ENCODE results near the gene PIEZO1. TPM values are rescaled to one million over a fixed set of nuclear protein-coding genes. Genes with fewer than 3 reads are reported as not detected.
"Not testable (repeated sequence)": the region's sequence is repeated elsewhere in the genome, so short reads cannot be mapped to it uniquely, and the experiment has no call there.

Gene PIEZO1, protein sequence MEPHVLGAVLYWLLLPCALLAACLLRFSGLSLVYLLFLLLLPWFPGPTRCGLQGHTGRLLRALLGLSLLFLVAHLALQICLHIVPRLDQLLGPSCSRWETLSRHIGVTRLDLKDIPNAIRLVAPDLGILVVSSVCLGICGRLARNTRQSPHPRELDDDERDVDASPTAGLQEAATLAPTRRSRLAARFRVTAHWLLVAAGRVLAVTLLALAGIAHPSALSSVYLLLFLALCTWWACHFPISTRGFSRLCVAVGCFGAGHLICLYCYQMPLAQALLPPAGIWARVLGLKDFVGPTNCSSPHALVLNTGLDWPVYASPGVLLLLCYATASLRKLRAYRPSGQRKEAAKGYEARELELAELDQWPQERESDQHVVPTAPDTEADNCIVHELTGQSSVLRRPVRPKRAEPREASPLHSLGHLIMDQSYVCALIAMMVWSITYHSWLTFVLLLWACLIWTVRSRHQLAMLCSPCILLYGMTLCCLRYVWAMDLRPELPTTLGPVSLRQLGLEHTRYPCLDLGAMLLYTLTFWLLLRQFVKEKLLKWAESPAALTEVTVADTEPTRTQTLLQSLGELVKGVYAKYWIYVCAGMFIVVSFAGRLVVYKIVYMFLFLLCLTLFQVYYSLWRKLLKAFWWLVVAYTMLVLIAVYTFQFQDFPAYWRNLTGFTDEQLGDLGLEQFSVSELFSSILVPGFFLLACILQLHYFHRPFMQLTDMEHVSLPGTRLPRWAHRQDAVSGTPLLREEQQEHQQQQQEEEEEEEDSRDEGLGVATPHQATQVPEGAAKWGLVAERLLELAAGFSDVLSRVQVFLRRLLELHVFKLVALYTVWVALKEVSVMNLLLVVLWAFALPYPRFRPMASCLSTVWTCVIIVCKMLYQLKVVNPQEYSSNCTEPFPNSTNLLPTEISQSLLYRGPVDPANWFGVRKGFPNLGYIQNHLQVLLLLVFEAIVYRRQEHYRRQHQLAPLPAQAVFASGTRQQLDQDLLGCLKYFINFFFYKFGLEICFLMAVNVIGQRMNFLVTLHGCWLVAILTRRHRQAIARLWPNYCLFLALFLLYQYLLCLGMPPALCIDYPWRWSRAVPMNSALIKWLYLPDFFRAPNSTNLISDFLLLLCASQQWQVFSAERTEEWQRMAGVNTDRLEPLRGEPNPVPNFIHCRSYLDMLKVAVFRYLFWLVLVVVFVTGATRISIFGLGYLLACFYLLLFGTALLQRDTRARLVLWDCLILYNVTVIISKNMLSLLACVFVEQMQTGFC (N-terminal part only)
- 60.0 and 86.8 TPM in 2 replicates for total RNA-seq (2014; rRNA removed; shearing (Covaris generic))

DNA sequence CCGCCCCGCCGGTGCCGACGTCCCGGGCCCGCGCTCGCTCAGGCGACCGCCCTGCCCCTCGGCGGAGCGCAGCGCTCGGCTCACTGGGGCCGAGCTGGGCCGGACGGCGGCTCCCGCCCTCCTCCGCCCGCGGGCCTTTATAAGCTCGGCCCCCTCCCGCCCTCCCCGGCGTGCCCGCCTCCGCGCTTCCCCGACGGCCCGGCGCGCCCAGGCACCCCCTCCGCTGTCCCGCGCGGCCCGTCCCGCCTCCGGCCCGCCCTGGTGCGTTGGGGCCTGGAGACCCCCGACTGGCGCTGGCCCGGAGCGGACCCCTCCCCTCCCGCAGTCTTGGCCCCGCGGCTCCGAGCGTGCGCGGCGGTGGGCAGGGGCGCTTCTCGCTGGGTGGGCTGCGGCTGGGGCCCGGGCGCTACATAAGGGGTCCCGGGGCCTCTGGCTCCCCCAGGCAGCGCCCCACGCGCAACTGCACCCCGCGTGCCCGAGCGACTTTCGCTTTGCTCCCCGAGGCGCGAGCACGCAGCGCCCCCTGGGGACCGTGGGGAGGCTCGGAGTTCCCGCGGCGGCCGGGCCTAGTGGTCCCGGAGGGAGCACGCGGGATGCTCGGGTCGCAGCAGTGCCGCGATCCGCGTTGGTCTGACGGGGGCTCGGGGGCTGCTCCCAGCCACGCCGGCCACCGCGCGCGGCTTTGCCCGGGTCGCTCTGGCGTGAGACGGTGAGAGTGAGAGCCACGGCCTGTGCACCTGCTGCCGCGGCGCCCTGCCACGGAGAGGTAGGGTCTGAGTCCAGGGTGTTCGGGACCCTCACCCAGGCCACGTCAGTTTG is at the start of gene PIEZO1:
Gene PIEZO1, minus strand, starts transcription at position 115 of the 819 bp plus-strand sequence. CDS start 256 bp downstream, outside the sequence.
- H3K36me3 ChIP-seq (replicated peaks; ENCODE audit: control insufficient read depth, insufficient read depth, low read length), result no peaks in the 10 kb centered on the region
- peak; percentile 90 for DNase-seq
- H3K27me3 ChIP-seq (ENCODE audit: control insufficient read depth, insufficient read depth, low read length), result peaks cover 4% of the 10 kb centered on the region
- peak within 1 kb of the TSS; percentile 56 for H3K4me3 ChIP-seq (ENCODE audit: insufficient read depth, low read depth, low read length)

DNA sequence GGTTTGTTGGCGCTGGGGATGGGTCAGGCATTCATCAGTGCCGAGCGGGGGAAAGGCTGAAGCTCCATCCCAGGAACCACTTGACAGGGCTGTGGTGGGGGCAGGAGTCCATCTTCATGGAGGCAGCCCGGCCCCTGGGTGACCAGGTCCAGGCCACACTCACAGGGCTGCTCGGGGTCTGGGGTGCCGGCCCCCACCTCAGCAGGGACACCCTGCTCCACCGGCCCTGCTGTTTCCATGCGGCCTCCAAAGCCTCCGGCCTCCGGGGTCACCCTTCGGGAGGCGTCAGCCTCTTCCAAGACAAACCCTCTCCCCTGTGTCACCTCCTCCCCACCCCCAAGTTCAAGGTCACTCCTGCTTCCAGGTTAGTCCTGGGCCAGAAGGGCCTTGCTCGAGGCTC is 49.6 kb upstream of the PIEZO1 start:
- H3K4me3 ChIP-seq (ENCODE audit: insufficient read depth, low read depth, low read length), result no peak overlapping the region
- no peaks in the 10 kb centered on the region for H3K27me3 ChIP-seq (ENCODE audit: control insufficient read depth, insufficient read depth, low read length)
- H3K36me3 ChIP-seq (replicated peaks; ENCODE audit: control insufficient read depth, insufficient read depth, low read length), result no peaks in the 10 kb centered on the region
- DNase-seq, result no peak

- no peak overlapping the region for H3K4me3 ChIP-seq (ENCODE audit: insufficient read depth, low read depth, low read length)
- no peak for DNase-seq
- H3K27me3 ChIP-seq (ENCODE audit: control insufficient read depth, insufficient read depth, low read length), result no peaks in the 10 kb centered on the region
- H3K36me3 ChIP-seq (replicated peaks; ENCODE audit: control insufficient read depth, insufficient read depth, low read length), result no peaks in the 10 kb centered on the region
Measured at GRCh38 chr16:88833086-88833485, 48.1 kb upstream of the PIEZO1 start.

DNA sequence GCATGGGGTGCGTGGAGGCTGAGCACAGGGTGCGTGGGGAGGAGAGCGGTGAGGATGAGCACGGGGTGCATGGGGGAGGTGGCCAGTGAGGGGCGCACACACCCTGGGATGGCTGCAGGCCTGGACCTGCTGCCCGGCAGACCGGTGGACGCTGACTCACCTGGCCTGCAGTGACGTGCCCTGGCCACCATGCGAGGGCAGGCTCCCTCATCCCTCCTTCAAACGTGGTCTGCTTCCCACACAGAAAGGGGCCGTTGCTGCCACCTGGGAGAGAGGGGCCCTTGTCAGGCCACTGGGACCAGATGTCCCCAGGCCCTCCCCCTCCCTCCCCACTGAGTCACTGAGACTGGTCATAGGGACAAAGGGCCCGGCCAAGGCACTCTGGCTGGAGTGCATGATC is 46.8 kb upstream of the PIEZO1 start:
- no peak overlapping the region for H3K4me3 ChIP-seq (ENCODE audit: insufficient read depth, low read depth, low read length)
- no peaks in the 10 kb centered on the region for H3K36me3 ChIP-seq (replicated peaks; ENCODE audit: control insufficient read depth, insufficient read depth, low read length)
- no peaks in the 10 kb centered on the region for H3K27me3 ChIP-seq (ENCODE audit: control insufficient read depth, insufficient read depth, low read length)
- peak; percentile 82 for DNase-seq

DNA sequence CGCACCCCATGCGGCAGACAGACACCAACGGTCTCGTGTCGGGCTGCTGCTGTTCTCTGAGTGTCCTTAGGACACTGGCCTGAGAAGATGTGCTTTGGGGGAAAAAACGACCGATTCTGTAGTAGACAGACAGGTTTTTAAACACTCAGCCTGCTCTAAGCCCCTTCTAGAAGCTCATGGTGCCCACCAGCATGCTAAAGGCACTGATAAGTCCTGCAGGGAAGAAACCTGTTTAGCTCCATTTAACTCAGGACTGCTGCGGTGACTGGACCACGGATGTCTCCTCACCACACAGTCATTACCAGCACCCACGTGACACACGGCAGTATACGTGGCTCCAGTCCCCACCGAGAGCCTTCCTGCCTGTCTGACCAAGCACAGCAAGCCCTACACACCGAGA is 45.8 kb upstream of the PIEZO1 start:
- no peak for DNase-seq
- no peak overlapping the region for H3K4me3 ChIP-seq (ENCODE audit: insufficient read depth, low read depth, low read length)
- H3K27me3 ChIP-seq (ENCODE audit: control insufficient read depth, insufficient read depth, low read length), result no peaks in the 10 kb centered on the region
- no peaks in the 10 kb centered on the region for H3K36me3 ChIP-seq (replicated peaks; ENCODE audit: control insufficient read depth, insufficient read depth, low read length)

DNA sequence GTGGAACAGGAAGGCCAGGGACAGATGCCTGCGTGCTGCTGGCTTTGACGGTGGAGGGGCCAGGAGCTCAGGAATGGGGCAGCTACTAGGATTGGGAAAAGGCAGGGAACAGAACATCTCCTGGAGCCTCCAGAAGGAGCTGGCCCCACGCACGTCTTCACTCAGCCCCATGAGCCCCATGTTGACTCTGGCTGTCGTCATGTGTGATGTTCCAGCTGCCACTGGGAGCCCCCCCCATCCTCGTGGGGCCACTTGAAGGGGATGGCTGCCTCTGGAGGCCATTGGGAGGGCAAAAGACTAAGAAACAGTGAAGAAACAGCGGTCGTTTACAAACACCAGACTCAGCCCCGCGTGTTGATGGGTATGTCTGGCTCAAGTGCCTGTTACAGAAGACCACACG is 45.2 kb upstream of the PIEZO1 start:
- Histone ChIP-seq H3K27me3 (ENCODE audit: control insufficient read depth, insufficient read depth, low read length) (no peaks in the 10 kb centered on the region), H3K4me3 (ENCODE audit: insufficient read depth, low read depth, low read length) (no peak overlapping the region), H3K36me3 (replicated peaks; ENCODE audit: control insufficient read depth, insufficient read depth, low read length) (no peaks in the 10 kb centered on the region)
- DNase-seq, result no peak

DNA sequence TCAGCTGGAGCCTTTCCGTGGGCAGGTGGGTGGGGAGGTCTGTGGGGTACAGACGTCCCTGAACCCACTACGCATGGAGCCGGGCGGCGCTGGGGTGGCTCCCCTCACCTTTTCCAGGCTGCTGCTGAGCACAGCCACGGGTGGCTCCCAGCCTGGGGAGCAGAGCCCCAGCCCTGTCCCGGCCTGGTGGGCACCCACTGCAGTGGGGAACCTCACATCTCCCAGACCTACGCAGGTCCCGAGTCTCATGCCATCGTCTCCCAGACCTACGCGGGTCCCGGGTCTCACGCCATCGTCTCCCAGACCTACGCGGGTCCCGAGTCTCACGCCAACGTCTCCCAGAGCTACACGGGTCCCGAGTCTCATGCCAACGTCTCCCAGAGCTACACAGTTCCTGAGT is 43.7 kb upstream of the PIEZO1 start:
- Histone ChIP-seq H3K36me3 (replicated peaks; ENCODE audit: control insufficient read depth, insufficient read depth, low read length) (no peaks in the 10 kb centered on the region), H3K27me3 (ENCODE audit: control insufficient read depth, insufficient read depth, low read length) (no peaks in the 10 kb centered on the region), H3K4me3 (ENCODE audit: insufficient read depth, low read depth, low read length) (no peak overlapping the region)
- no peak for DNase-seq

GRCh38 chr16:88827727-88828126 is 42.7 kb upstream of the PIEZO1 start:
- Histone ChIP-seq H3K4me3 (ENCODE audit: insufficient read depth, low read depth, low read length) (no peak overlapping the region), H3K36me3 (replicated peaks; ENCODE audit: control insufficient read depth, insufficient read depth, low read length) (no peaks in the 10 kb centered on the region), H3K27me3 (ENCODE audit: control insufficient read depth, insufficient read depth, low read length) (no peaks in the 10 kb centered on the region)
- no peak for DNase-seq

DNA sequence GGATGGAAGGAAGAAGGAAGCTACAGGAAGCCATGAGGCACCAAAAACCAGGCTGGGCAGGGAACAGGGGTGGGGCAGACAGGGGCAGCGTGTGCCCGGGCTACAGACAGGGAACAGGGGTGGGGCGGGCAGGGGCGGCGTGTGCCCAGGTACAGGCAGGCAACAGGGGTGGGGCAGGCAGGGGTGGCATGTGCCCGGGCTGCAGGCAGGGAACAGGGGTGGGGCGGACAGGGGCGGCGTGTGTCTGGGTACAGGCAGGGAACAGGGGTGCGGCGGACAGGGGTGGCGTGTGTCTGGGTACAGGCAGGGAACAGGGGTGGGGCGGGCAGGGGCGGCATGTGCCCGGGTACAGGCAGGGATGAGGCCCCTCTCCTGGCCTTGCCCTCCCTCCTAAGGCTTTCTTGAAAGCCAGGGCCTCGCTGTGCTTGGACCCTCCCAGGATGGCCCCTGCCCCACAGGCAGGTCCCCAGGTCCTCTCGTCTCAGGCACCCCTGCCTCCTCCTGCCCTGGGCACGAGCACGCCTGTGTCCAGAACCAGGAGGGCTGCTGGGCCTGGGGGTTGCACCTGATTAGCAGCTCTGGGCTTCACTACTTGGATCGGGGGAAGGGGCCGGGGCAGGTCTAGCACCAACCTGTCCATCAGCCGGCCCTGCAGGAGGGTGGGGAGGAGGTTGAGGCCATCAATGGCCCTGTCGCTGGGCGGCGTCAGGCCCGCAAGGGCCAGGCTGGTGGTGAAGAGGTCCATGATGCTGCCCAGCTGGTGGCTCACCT is 41.2 kb upstream of the PIEZO1 start:
- Histone ChIP-seq H3K27me3 (ENCODE audit: control insufficient read depth, insufficient read depth, low read length) (no peaks in the 10 kb centered on the region), H3K36me3 (replicated peaks; ENCODE audit: control insufficient read depth, insufficient read depth, low read length) (no peaks in the 10 kb centered on the region), H3K4me3 (ENCODE audit: insufficient read depth, low read depth, low read length) (no peak overlapping the region)
- no peak for DNase-seq

- Histone ChIP-seq H3K36me3 (replicated peaks; ENCODE audit: control insufficient read depth, insufficient read depth, low read length) (no peaks in the 10 kb centered on the region), H3K4me3 (ENCODE audit: insufficient read depth, low read depth, low read length) (no peak overlapping the region), H3K27me3 (ENCODE audit: control insufficient read depth, insufficient read depth, low read length) (no peaks in the 10 kb centered on the region)
- DNase-seq, result no peak
Measured at GRCh38 chr16:88825146-88825545, 40.1 kb upstream of the PIEZO1 start.

DNA sequence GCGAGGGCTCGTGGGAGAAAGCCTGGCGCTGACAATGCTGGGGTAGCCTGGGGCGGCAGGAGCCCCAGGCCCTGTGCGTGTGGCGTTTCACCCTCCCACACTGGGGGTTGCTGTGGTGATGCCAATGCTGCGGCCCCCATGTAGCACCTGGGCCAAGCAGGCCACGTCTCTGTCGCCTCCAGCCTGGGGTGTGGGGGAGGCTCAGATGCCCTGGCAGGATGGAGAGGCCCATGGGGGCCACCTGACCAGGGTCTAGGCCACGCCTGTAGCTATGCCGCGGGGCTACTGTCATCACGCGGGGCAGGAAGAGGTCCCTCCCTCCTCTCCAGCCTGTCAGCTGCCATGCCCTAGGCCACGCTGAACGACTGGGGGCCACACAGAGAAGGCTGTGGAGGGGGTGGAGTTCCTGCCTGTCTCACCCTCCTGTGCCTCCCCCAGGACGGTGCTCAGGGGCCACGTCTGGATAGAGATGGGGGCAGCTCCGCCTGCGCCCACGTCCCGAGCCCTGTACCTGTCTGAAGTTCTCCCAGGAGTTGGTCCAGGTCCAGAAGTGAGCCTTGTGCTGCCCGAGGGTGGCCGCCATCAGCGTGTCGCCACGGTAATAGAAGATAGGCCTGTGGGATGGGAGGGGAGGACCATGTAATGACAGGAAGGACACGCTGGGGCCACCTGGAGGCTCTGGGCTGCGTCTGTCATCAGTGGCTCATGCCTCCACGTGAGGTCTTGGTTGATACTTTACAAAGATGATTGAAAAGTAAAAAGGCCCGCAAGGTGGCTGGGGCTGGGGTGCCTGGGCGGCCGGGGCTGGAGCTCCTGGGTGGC is 39.4 kb upstream of the PIEZO1 start:
- H3K27me3 ChIP-seq (ENCODE audit: control insufficient read depth, insufficient read depth, low read length), result no peaks in the 10 kb centered on the region
- no peak for DNase-seq
- H3K36me3 ChIP-seq (replicated peaks; ENCODE audit: control insufficient read depth, insufficient read depth, low read length), result no peaks in the 10 kb centered on the region
- H3K4me3 ChIP-seq (ENCODE audit: insufficient read depth, low read depth, low read length), result no peak overlapping the region

DNA sequence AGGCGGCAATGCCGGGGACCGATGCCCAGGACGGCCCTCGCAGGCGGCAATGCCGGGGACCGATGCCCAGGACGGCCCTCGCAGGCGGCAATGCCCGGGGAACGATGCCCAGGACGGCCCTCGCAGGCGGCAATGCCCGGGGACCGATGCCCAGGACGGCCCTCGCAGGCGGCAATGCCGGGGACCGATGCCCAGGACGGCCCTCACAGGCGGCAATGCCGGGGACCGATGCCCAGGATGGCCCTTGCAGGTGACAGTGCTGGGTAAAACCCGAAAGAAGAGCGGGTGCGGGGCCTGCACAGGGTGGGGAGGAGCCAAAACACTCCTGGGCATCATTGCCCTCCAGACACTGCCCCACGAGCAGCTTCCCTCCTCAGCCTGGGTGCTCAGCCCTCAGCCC is 38.6 kb upstream of the PIEZO1 start:
- not testable (repeated sequence) for H3K4me3 ChIP-seq (ENCODE audit: insufficient read depth, low read depth, low read length); H3K36me3 ChIP-seq (replicated peaks; ENCODE audit: control insufficient read depth, insufficient read depth, low read length); H3K27me3 ChIP-seq (ENCODE audit: control insufficient read depth, insufficient read depth, low read length); DNase-seq

Measured in H7 (cell line).